Tibial nerve (tissue), 3 donors: ENCODE data around the gene IL21R.

Experiments used
- CTCF ChIP-seq, 5 experiments: fragments of 200-600 bp in 3 of 5; fragments of 450-650 bp in 2 of 5; sonication (generic) in 3 of 5; IDR thresholded peaks; one replicate each; pipeline ENCODE4 v1.5.1; 2016 to 2019; ENCODE audit warnings: antibody characterized with exemption in 5 of 5, mild to moderate bottlenecking in 3 of 5, moderate library complexity in 2 of 5
- POLR2A ChIP-seq, 2 donors: fragments of 450-650 bp; IDR thresholded peaks; one replicate each; pipeline ENCODE4 v1.6.1; 2017; ENCODE audit warnings: antibody characterized with exemption in 2 of 2, mild to moderate bottlenecking in 2 of 2, moderate library complexity in 2 of 2

- TF ChIP-seq CTCF (IDR thresholded peaks at IDR 0.05), result no peak
- no peak for TF ChIP-seq POLR2A (IDR thresholded peaks at IDR 0.05)
These were observed 67.1 kb downstream of the IL21R start for GRCh38 chr16:27468941-27469531.
